ENCODE measurements around the gene CDON. TPM values are rescaled to one million over a fixed set of nuclear protein-coding genes. Genes with fewer than 3 reads are reported as not detected.

Gene CDON
- polyA plus RNA-seq, 2 of the 4 experiments (the other 2 are of a cell fraction): 1.7 to 5.6 TPM

DNA sequence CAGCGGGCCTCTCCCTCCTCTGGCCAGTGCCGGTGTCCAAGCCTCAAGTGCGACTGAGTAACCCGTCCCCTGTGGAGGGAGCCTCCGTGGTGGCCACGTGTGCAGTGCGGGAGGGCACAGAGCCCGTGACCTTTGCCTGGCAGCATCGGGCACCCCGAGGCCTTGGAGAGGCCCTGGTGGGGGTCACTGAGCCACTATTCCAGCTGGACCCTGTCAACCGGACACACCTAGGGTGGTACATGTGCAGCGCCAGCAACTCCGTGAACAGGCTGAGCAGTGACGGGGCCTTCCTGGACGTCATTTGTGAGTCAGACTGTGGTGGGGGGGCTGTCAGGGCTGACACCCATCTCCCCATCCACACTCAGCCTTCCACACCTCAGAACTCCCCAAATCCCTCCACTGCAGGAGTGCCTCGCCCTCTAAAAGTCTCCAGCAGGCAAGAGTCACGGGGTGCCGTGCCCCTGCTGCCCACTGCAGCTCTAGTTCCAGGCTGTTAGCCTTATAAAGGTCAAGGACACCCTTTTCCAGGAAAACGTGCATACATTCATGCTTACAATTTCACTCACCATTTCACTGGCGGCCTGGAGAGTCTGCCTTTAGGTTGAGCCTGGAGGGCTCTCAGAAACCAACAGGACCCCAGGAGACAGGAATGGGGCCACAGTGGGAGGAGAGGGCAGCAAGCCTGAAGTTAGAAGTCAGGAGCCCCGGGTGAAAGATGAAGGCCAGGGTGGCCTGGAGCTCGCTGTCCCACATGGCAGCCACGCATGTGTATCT is 114.2 kb downstream of the CDON start:
- no peak for FAIRE-seq
- WGBS (ENCODE audit: missing lambda C conversion rate): 68% methylated on average over 12 of the region's 23 CpGs
- H3K27ac ChIP-seq: no peak overlapping the region
- ChIA-PET POLR2A (no interaction called here), CTCF (no interaction called here)
- ATAC-seq: no peak
- no peak for TF ChIP-seq MYC (IDR thresholded peaks at IDR 0.05; ENCODE audit: borderline replicate concordance, low read length)
- no peak for TF ChIP-seq NPAS2 (CRISPR knock-in tag; IDR thresholded peaks at IDR 0.05; ENCODE audit: borderline replicate concordance)
- TF ChIP-seq, protein P1, sequence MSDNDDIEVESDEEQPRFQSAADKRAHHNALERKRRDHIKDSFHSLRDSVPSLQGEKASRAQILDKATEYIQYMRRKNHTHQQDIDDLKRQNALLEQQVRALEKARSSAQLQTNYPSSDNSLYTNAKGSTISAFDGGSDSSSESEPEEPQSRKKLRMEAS (IDR thresholded peaks at IDR 0.05): no peak
- TF ChIP-seq KDM5A (IDR thresholded peaks at IDR 0.05): no peak
- TF ChIP-seq FOSL2 (IDR thresholded peaks at IDR 0.05): no peak
- no peak for TF ChIP-seq FOSL2 (CRISPR knock-in tag; IDR thresholded peaks at IDR 0.05)
- TF ChIP-seq BHLHE40 (IDR thresholded peaks at IDR 0.05; ENCODE audit: low read depth, low read length): no peak
- TF ChIP-seq ESRRA (IDR thresholded peaks at IDR 0.05; ENCODE audit: borderline replicate concordance, low read length): no peak
- TF ChIP-seq SREBF2 (IDR thresholded peaks at IDR 0.05): no peak
- no peak for TF ChIP-seq MAZ (IDR thresholded peaks at IDR 0.05; ENCODE audit: borderline replicate concordance, low read depth, low read length)
- no peak for TF ChIP-seq HEYL (CRISPR knock-in tag; IDR thresholded peaks at IDR 0.05)
- TF ChIP-seq EHMT2 (IDR thresholded peaks at IDR 0.05; ENCODE audit: low read depth): no peak
- no peaks in the 10 kb centered on the region for H3K9me3 ChIP-seq
- H3K4me2 ChIP-seq: no peak overlapping the region
- no peak for DNase-seq (ENCODE audit: low read depth in 1 of 2, low spot score in 1 of 2)
- no peaks in the 10 kb centered on the region for H3K4me1 ChIP-seq
- no peak overlapping the region for H3K4me3 ChIP-seq

DNA sequence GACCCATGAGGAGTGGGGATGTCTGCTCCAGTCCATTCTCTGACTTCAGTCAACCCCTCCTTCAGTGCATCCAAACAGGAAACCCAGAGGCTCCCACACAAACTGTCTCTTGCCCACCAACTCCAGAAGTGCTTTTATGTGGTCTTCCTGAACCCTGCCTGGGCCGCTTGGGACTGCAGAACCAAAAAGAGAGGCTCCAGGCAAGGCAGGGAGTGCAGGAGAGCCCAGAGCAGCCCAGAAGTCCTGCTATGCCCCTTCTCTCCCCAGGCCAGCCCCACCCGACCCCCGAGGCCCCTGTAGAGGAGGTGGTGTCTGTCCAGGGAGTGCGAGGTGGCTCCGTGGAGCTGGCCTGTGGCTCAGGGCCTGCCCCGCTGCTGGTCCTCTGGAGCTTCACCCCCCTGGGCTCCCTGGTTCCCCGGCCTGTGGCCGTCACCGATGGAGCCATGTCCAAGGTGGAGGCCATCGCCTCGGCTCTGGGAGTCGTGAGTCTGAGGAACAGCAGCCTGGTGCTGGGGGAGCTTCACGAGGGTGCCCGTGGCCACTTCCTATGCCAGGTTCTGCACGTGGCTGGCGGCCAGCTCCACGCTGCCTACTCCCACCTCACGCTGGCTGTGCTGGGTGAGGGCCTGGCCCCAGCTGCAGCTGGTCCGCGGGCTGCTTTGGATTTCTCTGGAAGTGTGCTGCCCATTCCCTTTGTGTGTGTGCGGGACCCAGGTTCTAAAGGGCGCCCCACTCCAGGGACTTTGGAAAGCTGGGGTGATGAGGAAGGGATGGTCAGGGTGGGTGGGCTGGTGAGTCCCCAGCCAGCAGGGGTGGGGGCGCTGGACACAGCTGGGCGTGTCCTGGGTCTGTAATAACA is 115.0 kb downstream of the CDON start:
- no peak overlapping the region for H3K4me2 ChIP-seq
- DNase-seq (ENCODE audit: low read depth in 1 of 2, low spot score in 1 of 2): no peak
- ChIA-PET POLR2A (no interaction called here), CTCF (no interaction called here)
- H3K27ac ChIP-seq: no peak overlapping the region
- TF ChIP-seq EP300 (IDR thresholded peaks at IDR 0.05) (no peak), CEBPB (IDR thresholded peaks at IDR 0.05) (no peak), HDAC2 (IDR thresholded peaks at IDR 0.05) (no peak), ZFP36 (IDR thresholded peaks at IDR 0.05; ENCODE audit: borderline replicate concordance, partially characterized antibody) (no peak), MAZ (IDR thresholded peaks at IDR 0.05; ENCODE audit: borderline replicate concordance, low read depth, low read length) (no peak), HOXB5 (CRISPR knock-in tag; IDR thresholded peaks at IDR 0.05) (no peak), MYC (IDR thresholded peaks at IDR 0.05; ENCODE audit: borderline replicate concordance, low read length) (no peak), CHD2 (IDR thresholded peaks at IDR 0.05; ENCODE audit: low read length, partially characterized antibody) (no peak), HOXA7 (CRISPR knock-in tag; IDR thresholded peaks at IDR 0.05) (no peak), ZSCAN20 (CRISPR knock-in tag; IDR thresholded peaks at IDR 0.05) (no peak), BHLHE40 (IDR thresholded peaks at IDR 0.05; ENCODE audit: low read depth, low read length) (no peak), NFE2L2 (conservative IDR thresholded peaks at IDR 0.05; ENCODE audit: low read length) (no peak), TP53 (CRISPR knock-in tag; IDR thresholded peaks at IDR 0.05) (no peak), EHF (CRISPR knock-in tag; IDR thresholded peaks at IDR 0.05) (no peak), CBX8 (IDR thresholded peaks at IDR 0.05) (no peak), ZC3H11A (IDR thresholded peaks at IDR 0.05) (no peak)
- TF ChIP-seq, protein P2, sequence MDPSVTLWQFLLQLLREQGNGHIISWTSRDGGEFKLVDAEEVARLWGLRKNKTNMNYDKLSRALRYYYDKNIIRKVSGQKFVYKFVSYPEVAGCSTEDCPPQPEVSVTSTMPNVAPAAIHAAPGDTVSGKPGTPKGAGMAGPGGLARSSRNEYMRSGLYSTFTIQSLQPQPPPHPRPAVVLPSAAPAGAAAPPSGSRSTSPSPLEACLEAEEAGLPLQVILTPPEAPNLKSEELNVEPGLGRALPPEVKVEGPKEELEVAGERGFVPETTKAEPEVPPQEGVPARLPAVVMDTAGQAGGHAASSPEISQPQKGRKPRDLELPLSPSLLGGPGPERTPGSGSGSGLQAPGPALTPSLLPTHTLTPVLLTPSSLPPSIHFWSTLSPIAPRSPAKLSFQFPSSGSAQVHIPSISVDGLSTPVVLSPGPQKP (IDR thresholded peaks at IDR 0.05; ENCODE audit: low read depth, low read length): no peak
- TF ChIP-seq, protein P3, sequence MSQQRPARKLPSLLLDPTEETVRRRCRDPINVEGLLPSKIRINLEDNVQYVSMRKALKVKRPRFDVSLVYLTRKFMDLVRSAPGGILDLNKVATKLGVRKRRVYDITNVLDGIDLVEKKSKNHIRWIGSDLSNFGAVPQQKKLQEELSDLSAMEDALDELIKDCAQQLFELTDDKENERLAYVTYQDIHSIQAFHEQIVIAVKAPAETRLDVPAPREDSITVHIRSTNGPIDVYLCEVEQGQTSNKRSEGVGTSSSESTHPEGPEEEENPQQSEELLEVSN (IDR thresholded peaks at IDR 0.05; ENCODE audit: borderline replicate concordance, low read depth): no peak
- TF ChIP-seq, protein P4, sequence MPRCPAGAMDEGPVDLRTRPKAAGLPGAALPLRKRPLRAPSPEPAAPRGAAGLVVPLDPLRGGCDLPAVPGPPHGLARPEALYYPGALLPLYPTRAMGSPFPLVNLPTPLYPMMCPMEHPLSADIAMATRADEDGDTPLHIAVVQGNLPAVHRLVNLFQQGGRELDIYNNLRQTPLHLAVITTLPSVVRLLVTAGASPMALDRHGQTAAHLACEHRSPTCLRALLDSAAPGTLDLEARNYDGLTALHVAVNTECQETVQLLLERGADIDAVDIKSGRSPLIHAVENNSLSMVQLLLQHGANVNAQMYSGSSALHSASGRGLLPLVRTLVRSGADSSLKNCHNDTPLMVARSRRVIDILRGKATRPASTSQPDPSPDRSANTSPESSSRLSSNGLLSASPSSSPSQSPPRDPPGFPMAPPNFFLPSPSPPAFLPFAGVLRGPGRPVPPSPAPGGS (IDR thresholded peaks at IDR 0.05): no peak
- TF ChIP-seq, protein P5, sequence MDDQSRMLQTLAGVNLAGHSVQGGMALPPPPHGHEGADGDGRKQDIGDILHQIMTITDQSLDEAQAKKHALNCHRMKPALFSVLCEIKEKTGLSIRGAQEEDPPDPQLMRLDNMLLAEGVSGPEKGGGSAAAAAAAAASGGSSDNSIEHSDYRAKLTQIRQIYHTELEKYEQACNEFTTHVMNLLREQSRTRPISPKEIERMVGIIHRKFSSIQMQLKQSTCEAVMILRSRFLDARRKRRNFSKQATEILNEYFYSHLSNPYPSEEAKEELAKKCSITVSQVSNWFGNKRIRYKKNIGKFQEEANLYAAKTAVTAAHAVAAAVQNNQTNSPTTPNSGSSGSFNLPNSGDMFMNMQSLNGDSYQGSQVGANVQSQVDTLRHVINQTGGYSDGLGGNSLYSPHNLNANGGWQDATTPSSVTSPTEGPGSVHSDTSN (IDR thresholded peaks at IDR 0.05): no peak
- no peak for ATAC-seq
- 72% methylated on average over 11 of the region's 24 CpGs for WGBS (ENCODE audit: missing lambda C conversion rate)
- no peak overlapping the region for H3K4me3 ChIP-seq
- FAIRE-seq: no peak
- no peaks in the 10 kb centered on the region for H3K4me1 ChIP-seq
- H3K9me3 ChIP-seq: no peaks in the 10 kb centered on the region
